Measurements from ENCODE around the gene MFAP2.
A peak's percentile ranks its signal among the peaks of the same experiment; 100 is the strongest.

MFAP2 gene

DNA sequence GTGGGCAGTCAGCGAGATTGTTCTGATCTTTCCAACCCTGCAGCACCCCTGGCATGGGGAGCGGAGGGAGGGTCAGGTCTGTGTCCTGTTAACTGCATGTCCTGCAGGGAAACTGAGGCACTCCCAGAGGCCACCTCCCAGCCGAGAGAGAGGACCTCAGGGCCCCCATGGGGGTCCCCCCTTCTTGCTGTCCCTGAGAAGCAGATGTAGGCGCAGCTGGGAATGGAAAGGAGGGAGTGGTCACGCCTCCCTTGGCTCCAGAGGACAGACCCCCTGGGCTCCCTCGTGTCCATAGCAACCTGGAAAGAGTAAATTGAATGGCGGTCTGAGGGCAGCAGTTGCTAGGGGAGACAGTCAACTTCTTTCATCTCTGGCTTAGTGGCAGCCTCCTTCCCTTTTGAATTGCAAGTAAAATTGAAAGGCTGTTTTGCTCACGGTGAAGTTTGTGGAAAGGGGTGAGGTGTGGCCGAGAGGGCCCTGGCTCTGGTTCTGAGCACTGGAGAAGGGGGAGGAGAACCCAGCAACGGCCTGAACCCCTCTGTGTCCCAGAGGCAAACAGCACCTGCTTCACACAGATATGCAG, 53.8 kb downstream of the MFAP2 start:
- Histone ChIP-seq H3K4me3 (ENCODE audit: low read length) (no peak overlapping the region), H3K9me3 (ENCODE audit: control insufficient read depth, insufficient read depth, low read length) (no peaks in the 10 kb centered on the region), H3K4me2 (ENCODE audit: low read length) (no peak overlapping the region), H3K27me3 (ENCODE audit: control insufficient read depth, low read length) (no peaks in the 10 kb centered on the region), H3F3A (ENCODE audit: control insufficient read depth, insufficient read depth) (no peaks in the 10 kb centered on the region), H3K27ac (ENCODE audit: low read depth, low read length) (no peak overlapping the region), H3K4me1 (ENCODE audit: control insufficient read depth, low read length) (peaks cover 7% of the 10 kb centered on the region), H4K20me1 (ENCODE audit: control insufficient read depth, insufficient read depth, low read depth, low read length) (no peaks in the 10 kb centered on the region), H3K9me2 (replicated peaks; ENCODE audit: control insufficient read depth, low read length) (no peaks in the 10 kb centered on the region), H3K79me2 (ENCODE audit: control insufficient read depth, low read length) (no peaks in the 10 kb centered on the region), H3K36me3 (ENCODE audit: control insufficient read depth, low read length) (no peaks in the 10 kb centered on the region)
- TF ChIP-seq, protein P1, sequence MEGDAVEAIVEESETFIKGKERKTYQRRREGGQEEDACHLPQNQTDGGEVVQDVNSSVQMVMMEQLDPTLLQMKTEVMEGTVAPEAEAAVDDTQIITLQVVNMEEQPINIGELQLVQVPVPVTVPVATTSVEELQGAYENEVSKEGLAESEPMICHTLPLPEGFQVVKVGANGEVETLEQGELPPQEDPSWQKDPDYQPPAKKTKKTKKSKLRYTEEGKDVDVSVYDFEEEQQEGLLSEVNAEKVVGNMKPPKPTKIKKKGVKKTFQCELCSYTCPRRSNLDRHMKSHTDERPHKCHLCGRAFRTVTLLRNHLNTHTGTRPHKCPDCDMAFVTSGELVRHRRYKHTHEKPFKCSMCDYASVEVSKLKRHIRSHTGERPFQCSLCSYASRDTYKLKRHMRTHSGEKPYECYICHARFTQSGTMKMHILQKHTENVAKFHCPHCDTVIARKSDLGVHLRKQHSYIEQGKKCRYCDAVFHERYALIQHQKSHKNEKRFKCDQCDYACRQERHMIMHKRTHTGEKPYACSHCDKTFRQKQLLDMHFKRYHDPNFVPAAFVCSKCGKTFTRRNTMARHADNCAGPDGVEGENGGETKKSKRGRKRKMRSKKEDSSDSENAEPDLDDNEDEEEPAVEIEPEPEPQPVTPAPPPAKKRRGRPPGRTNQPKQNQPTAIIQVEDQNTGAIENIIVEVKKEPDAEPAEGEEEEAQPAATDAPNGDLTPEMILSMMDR (IDR thresholded peaks at IDR 0.05; ENCODE audit: low read depth, low read length, poor library complexity, severe bottlenecking), result no peak
- no peak for TF ChIP-seq EZH2phosphoT487 (IDR thresholded peaks at IDR 0.05; ENCODE audit: borderline replicate concordance, low read length)

DNA sequence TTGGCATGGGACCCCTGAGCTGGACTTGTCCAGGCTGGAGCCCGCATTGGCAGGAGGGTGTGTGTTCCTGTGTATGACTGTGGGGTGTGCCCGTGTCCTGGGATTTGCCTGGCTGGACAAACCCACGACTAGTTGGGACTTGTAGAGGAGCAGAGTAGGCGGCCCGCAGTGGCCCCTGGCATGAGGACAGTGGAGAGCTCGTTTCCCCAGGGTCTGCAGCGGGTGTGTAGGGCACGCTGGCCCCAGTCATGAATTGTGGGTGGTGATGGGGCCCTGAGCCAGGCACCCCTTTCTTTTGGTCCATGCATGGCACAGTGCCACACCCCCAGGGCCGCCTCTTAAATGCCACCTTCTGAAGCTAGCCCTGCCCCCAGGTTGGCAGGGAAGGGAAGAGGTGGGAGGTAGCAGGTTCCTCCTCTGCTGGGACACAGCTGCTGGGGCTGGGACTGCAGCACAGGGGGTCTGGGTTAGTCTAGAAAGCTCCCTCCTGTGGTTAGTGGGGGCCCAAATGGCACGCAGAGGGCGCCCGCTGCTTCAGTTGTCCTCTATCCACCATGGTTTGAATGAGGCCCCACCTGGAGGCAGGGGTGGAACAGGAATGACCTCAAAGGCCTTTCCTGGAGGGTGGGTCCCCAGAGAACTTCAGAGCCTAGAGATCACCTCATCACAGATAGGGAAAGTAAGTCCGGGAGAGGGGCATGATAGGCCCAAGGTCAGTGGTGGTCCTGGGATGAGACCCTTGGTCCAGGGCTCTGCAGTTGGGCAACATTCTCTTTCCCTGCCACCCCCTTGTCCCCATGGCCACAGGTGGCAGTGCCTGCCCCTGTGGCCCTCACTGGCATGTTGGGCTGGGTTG, 54.6 kb downstream of the MFAP2 start:
- no peaks in the 10 kb centered on the region for H3K9me3 ChIP-seq (ENCODE audit: control insufficient read depth, insufficient read depth, low read length)
- TF ChIP-seq, protein P1 (IDR thresholded peaks at IDR 0.05; ENCODE audit: low read depth, low read length, poor library complexity, severe bottlenecking), result no peak
- TF ChIP-seq EZH2phosphoT487 (IDR thresholded peaks at IDR 0.05; ENCODE audit: borderline replicate concordance, low read length), result no peak
- H3K9me2 ChIP-seq (replicated peaks; ENCODE audit: control insufficient read depth, low read length), result no peaks in the 10 kb centered on the region
- H3K36me3 ChIP-seq (ENCODE audit: control insufficient read depth, low read length), result no peaks in the 10 kb centered on the region
- no peaks in the 10 kb centered on the region for H3F3A ChIP-seq (ENCODE audit: control insufficient read depth, insufficient read depth)
- H3K4me3 ChIP-seq (ENCODE audit: low read length), result no peak overlapping the region
- H3K27ac ChIP-seq (ENCODE audit: low read depth, low read length), result no peak overlapping the region
- H3K27me3 ChIP-seq (ENCODE audit: control insufficient read depth, low read length), result no peaks in the 10 kb centered on the region
- H3K4me1 ChIP-seq (ENCODE audit: control insufficient read depth, low read length), result peaks cover 15% of the 10 kb centered on the region
- H3K4me2 ChIP-seq (ENCODE audit: low read length), result no peak overlapping the region
- H3K79me2 ChIP-seq (ENCODE audit: control insufficient read depth, low read length), result no peaks in the 10 kb centered on the region
- no peaks in the 10 kb centered on the region for H4K20me1 ChIP-seq (ENCODE audit: control insufficient read depth, insufficient read depth, low read depth, low read length)

DNA sequence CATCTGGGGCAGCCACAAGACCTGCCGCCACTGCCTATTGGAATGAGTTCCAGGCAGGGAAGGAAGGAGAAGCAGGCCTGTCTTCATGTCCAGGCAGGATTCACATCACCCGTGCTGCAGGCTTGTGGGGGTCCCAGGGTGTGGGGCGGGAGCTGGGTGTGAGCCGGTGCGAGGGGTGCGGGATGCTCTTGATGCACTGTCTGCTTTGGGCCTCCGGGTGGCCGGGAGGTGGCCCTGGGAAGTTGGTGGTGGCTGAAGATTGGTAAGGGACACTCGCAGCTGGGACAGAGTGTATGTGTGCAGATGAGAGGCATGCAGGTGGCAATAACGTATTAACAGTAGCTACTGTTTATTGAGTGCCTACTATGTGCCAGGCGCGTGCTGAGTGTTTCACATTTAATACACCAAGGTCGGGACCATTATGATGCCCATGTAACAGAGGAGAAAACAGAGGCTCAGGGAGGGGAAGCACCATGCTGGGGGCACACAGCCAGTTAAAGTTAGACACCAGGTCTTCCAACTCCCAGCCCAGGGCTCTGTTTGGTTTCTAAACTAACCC, 55.4 kb downstream of the MFAP2 start:
- Histone ChIP-seq H3K27ac (ENCODE audit: low read depth, low read length) (no peak overlapping the region), H3F3A (ENCODE audit: control insufficient read depth, insufficient read depth) (no peaks in the 10 kb centered on the region), H3K79me2 (ENCODE audit: control insufficient read depth, low read length) (no peaks in the 10 kb centered on the region), H3K36me3 (ENCODE audit: control insufficient read depth, low read length) (no peaks in the 10 kb centered on the region), H4K20me1 (ENCODE audit: control insufficient read depth, insufficient read depth, low read depth, low read length) (no peaks in the 10 kb centered on the region), H3K4me1 (ENCODE audit: control insufficient read depth, low read length) (peaks cover 15% of the 10 kb centered on the region), H3K9me3 (ENCODE audit: control insufficient read depth, insufficient read depth, low read length) (no peaks in the 10 kb centered on the region), H3K4me2 (ENCODE audit: low read length) (no peak overlapping the region), H3K27me3 (ENCODE audit: control insufficient read depth, low read length) (no peaks in the 10 kb centered on the region), H3K9me2 (replicated peaks; ENCODE audit: control insufficient read depth, low read length) (no peaks in the 10 kb centered on the region), H3K4me3 (ENCODE audit: low read length) (no peak overlapping the region)
- TF ChIP-seq EZH2phosphoT487 (IDR thresholded peaks at IDR 0.05; ENCODE audit: borderline replicate concordance, low read length), result no peak
- TF ChIP-seq, protein P1 (IDR thresholded peaks at IDR 0.05; ENCODE audit: low read depth, low read length, poor library complexity, severe bottlenecking), result peak; percentile 16

Data from DOHH2 (cell line).